ENCODE data around the gene LTBP1. TPM values are rescaled to one million over a fixed set of nuclear protein-coding genes. Genes with fewer than 3 reads are reported as not detected.

LTBP1 gene
- total RNA-seq, 1 experiment from 2014 or later = 28.5 TPM

GRCh38 chr2:33213244-33213643 is 266.5 kb downstream of the LTBP1 start:
- no peaks in the 10 kb centered on the region for H3K9me3 Mint-ChIP-seq
- H3K27me3 ChIP-seq (ENCODE audit: insufficient read depth, low read length) = no peaks in the 10 kb centered on the region
- no peak overlapping the region for H3K4me3 Mint-ChIP-seq
- no peaks in the 10 kb centered on the region; the same call in 1 of the 2 replicates for H3K4me1 ChIP-seq (ENCODE audit: insufficient read depth, low read length)
- H3K79me1 ChIP-seq (ENCODE audit: insufficient read depth, low read depth, low read length, poor library complexity, severe bottlenecking) = no peaks in the 10 kb centered on the region
- no peak overlapping the region for H3K23ac ChIP-seq (ENCODE audit: insufficient read length, low read depth, low read length)
- H3K4me1 Mint-ChIP-seq = peaks cover 10 to 11% of the 10 kb centered on the region in 2 experiments
- no peak overlapping the region for H3K56ac ChIP-seq (ENCODE audit: insufficient read length, low read depth, low read length)
- H3K27me3 Mint-ChIP-seq (ENCODE audit: low read depth) = no peaks in the 10 kb centered on the region
- H3K79me2 ChIP-seq (ENCODE audit: insufficient read depth, low read length) = no peaks in the 10 kb centered on the region
- H2BK15ac ChIP-seq (ENCODE audit: low read depth, low read length) = no peak overlapping the region
- no peak overlapping the region for H2BK5ac ChIP-seq (ENCODE audit: insufficient read length, low read length)
- no peak overlapping the region for H3K9ac ChIP-seq (ENCODE audit: extremely low read depth, insufficient read length, low read length)
- no peak overlapping the region for H3T11ph ChIP-seq (ENCODE audit: low read length)
- no peaks in the 10 kb centered on the region for H3K9me3 ChIP-seq (ENCODE audit: control insufficient read depth, low read depth, low read length)
- no peak overlapping the region for H3K18ac ChIP-seq (ENCODE audit: insufficient read length, low read depth, low read length)
- H4K8ac ChIP-seq (replicated peaks; ENCODE audit: insufficient read length, low read depth, low read length) = no peak overlapping the region
- no peak for DNase-seq
- no CpG with 5 or more reads among the region's 3 CpGs for WGBS (ENCODE audit: extremely low coverage, insufficient read length, low lambda C conversion rate)
- H3K27ac Mint-ChIP-seq = 0 out of 7 replicates have a peak overlapping the region, but pooled peaks of 1 of the 3 experiments have one; percentile 17
- H2AK5ac ChIP-seq (ENCODE audit: insufficient read length, low read length) = no peak overlapping the region
- no peaks in the 10 kb centered on the region for H4K20me1 ChIP-seq (ENCODE audit: control insufficient read depth, insufficient read depth, insufficient read length)
- H4K5ac ChIP-seq (ENCODE audit: insufficient read length, low read depth, low read length) = no peak overlapping the region
- H2BK120ac ChIP-seq (ENCODE audit: low read depth, low read length, poor library complexity, severe bottlenecking) = no peak overlapping the region
- H4K91ac ChIP-seq (ENCODE audit: insufficient read length, low read depth, low read length) = no peak overlapping the region
- H3K36me3 Mint-ChIP-seq (ENCODE audit: insufficient read depth in 1 of 3, low read depth in 3 of 3) = peaks cover 0 to 4% (median 0%) of the 10 kb centered on the region in 3 experiments; a peak in 3 of 7 replicates
- no peak overlapping the region for H3K4ac ChIP-seq (ENCODE audit: low read depth, low read length)
- no peak overlapping the region for H2BK12ac ChIP-seq (ENCODE audit: insufficient read length, low read depth, low read length)
- H2BK20ac ChIP-seq (ENCODE audit: low read depth, low read length, poor library complexity, severe bottlenecking) = no peak overlapping the region
- H3K27ac ChIP-seq (ENCODE audit: insufficient read length, low read depth, low read length) = no peak overlapping the region
- no peaks in the 10 kb centered on the region for H3K23me2 ChIP-seq (ENCODE audit: insufficient read length, low read depth, low read length, poor library complexity, severe bottlenecking)
- no peak for TF ChIP-seq CTCF (conservative IDR thresholded peaks at IDR 0.05)
- no peak overlapping the region for H3K14ac ChIP-seq (ENCODE audit: insufficient read depth, low read length)
- no peak overlapping the region for H3K4me2 ChIP-seq (ENCODE audit: insufficient read depth, insufficient read length, low read length)
- H2AFZ ChIP-seq (ENCODE audit: low read length) = no peak overlapping the region
